ENCODE results near the gene MAST4. TPM values are rescaled to one million over a fixed set of nuclear protein-coding genes. Genes with fewer than 3 reads are reported as not detected.

Gene MAST4
- polyA plus RNA-seq, 1 experiment = 4.0 TPM

DNA sequence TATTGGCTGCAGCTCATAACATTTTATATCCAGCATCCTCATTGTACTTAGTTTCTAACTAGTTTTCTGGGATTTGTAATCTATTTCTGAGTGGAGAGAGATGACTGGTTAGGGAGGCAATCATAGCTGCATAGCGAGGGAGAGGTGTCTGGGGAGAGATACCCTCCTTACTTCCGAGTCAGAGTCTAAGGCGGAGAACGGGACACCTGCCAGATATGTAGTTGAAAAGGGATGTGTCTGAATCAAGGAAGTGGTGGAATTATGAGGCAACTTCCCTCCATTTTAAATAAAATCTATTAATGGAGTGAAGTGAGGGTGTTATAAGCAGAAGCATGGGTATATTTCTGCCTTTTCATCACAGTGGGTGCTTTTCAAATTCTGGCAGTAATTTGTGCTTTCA is 126.5 kb downstream of the MAST4 start:
- ChIA-PET POLR2A (no interaction called here), CTCF (no interaction called here)
- no peaks in the 10 kb centered on the region for H3K36me3 ChIP-seq (ENCODE audit: control insufficient read depth, insufficient read depth, low read length)
- no peak for DNase-seq (ENCODE audit: low read depth)
- no peak overlapping the region for H3K4me3 ChIP-seq (ENCODE audit: low read depth, low read length)
- H3K27me3 ChIP-seq (ENCODE audit: control insufficient read depth, insufficient read depth, low read length) = no peaks in the 10 kb centered on the region
- TF ChIP-seq, protein P1, sequence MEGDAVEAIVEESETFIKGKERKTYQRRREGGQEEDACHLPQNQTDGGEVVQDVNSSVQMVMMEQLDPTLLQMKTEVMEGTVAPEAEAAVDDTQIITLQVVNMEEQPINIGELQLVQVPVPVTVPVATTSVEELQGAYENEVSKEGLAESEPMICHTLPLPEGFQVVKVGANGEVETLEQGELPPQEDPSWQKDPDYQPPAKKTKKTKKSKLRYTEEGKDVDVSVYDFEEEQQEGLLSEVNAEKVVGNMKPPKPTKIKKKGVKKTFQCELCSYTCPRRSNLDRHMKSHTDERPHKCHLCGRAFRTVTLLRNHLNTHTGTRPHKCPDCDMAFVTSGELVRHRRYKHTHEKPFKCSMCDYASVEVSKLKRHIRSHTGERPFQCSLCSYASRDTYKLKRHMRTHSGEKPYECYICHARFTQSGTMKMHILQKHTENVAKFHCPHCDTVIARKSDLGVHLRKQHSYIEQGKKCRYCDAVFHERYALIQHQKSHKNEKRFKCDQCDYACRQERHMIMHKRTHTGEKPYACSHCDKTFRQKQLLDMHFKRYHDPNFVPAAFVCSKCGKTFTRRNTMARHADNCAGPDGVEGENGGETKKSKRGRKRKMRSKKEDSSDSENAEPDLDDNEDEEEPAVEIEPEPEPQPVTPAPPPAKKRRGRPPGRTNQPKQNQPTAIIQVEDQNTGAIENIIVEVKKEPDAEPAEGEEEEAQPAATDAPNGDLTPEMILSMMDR (IDR thresholded peaks at IDR 0.05; ENCODE audit: insufficient read depth, low read depth, low read length) = no peak

DNA sequence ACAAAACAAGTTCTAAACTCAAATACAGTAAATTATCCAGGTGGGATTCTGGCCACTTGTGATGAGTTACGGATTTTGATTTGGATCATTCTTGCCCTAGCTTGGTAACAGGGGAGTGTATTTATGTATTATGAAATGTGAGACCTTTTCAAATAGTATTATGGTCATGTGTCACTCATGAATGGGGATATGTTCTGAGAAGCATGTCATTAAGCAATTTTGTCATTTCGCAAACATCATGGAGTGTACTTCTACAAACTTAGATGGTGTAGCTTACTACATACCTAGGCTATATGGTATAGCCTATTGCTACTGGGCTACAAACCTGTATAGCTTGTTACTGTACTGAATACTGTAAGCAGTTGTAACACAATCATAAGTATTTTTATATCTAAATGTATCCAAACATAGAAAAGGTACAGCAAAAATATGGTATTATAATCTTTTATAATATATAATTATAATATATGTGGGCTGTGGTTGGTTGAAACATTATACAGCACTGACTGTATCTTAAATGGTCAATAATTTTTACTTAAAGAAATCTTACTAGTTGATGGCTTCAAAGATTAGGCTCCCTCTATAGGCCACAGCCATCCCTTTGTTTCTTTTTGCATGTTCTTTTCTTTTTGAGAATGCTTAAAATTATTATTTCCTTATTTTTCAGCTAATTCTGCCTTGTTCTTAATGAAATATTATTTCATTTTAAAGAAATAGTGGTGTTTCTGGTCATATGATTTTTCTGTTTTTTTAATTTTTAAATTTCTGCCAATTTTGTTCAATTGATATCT is 128.4 kb downstream of the MAST4 start:
- ChIA-PET CTCF (interaction anchor here (1.7 kb wide), 1 partner anchor 11 kb away, joined by 4 read pairs; no protein-coding TSS in a partner anchor), POLR2A (no interaction called here)
- Histone ChIP-seq H3K36me3 (ENCODE audit: control insufficient read depth, insufficient read depth, low read length) (no peaks in the 10 kb centered on the region), H3K4me3 (ENCODE audit: low read depth, low read length) (no peak overlapping the region), H3K27me3 (ENCODE audit: control insufficient read depth, insufficient read depth, low read length) (no peaks in the 10 kb centered on the region)
- TF ChIP-seq, protein P1 (IDR thresholded peaks at IDR 0.05; ENCODE audit: insufficient read depth, low read depth, low read length) = 0 out of 2 replicates have a peak, but pooled peaks have one; percentile 6
- DNase-seq (ENCODE audit: low read depth) = no peak

DNA sequence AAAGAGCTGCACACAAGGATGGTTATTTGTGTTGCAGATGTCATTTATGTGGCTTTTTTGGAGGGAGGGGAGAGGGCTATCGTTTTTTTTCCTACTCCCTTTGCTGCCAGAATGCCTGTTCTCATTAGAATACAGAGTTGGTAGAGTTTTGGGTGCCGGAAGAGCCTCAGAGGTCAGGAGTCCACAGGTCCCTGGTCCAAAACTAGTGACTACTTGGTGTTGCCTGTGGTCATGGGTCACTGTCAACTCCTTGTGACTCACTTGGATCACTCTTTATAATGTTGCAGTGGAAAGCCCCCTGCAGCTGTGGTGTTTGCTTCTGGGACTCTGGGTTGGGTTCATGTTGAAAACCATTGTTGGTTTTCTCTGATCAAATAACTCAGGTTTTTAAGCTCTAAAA is 131.4 kb downstream of the MAST4 start:
- Histone ChIP-seq H3K4me3 (ENCODE audit: low read depth, low read length) (no peak overlapping the region), H3K36me3 (ENCODE audit: control insufficient read depth, insufficient read depth, low read length) (no peaks in the 10 kb centered on the region), H3K27me3 (ENCODE audit: control insufficient read depth, insufficient read depth, low read length) (no peaks in the 10 kb centered on the region)
- no peak for DNase-seq (ENCODE audit: low read depth)
- ChIA-PET CTCF (no interaction called here), POLR2A (no interaction called here)
- TF ChIP-seq, protein P1 (IDR thresholded peaks at IDR 0.05; ENCODE audit: insufficient read depth, low read depth, low read length) = no peak

DNA sequence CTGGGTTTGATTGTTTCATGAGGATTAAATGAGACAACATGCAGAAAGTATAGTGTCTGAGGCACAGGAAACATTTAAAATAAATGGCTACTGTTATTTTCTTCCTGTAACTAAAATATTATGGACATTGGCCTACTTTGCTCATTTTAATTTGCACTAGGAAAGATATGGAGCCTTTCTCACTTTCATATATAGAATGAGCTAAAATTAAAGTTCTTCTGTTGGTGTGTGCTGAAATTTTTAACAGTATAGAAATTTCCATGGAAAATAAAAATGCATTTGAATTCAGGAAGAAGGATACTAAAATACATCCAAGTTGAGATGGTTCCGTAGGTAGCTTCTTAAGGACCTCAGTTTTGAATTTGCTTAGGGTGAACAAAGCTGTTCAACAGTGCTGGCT is 131.9 kb downstream of the MAST4 start:
- no peak overlapping the region for H3K4me3 ChIP-seq (ENCODE audit: low read depth, low read length)
- ChIA-PET CTCF (no interaction called here), POLR2A (no interaction called here)
- DNase-seq (ENCODE audit: low read depth) = no peak
- TF ChIP-seq, protein P1 (IDR thresholded peaks at IDR 0.05; ENCODE audit: insufficient read depth, low read depth, low read length) = no peak
- no peaks in the 10 kb centered on the region for H3K27me3 ChIP-seq (ENCODE audit: control insufficient read depth, insufficient read depth, low read length)
- H3K36me3 ChIP-seq (ENCODE audit: control insufficient read depth, insufficient read depth, low read length) = no peaks in the 10 kb centered on the region

DNA sequence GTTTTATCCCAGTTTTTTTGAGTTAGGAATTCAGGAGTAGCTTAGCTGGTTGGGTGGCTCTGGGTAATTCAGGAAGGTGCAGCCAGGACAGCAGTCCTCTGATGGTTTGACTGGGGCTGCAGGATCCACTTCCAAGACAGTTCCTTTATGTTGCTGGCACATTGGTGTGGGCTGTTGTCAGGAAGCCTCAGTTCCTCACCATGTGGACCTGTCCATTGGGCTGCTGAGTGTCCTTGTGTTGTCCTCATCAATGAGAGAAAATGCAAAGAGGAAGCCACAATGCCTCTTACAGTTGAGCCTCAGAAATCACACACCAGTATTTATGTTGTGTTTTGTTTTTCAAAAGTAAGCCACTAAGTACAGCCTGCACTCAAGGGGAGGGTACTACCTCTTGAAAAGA is 140.9 kb downstream of the MAST4 start:
- DNase-seq (ENCODE audit: low read depth) = no peak
- H3K4me3 ChIP-seq (ENCODE audit: low read depth, low read length) = no peak overlapping the region
- ChIA-PET CTCF (no interaction called here), POLR2A (no interaction called here)
- TF ChIP-seq, protein P1 (IDR thresholded peaks at IDR 0.05; ENCODE audit: insufficient read depth, low read depth, low read length) = no peak
- no peaks in the 10 kb centered on the region for H3K36me3 ChIP-seq (ENCODE audit: control insufficient read depth, insufficient read depth, low read length)
- H3K27me3 ChIP-seq (ENCODE audit: control insufficient read depth, insufficient read depth, low read length) = no peaks in the 10 kb centered on the region

Data from BJ (cell line).